ENCODE data around the gene IGF2BP2. TPM values are rescaled to one million over a fixed set of nuclear protein-coding genes. Genes with fewer than 3 reads are reported as not detected.

IGF2BP2 gene
- total and polyA plus RNA-seq, 2 of the 8 experiments (the other 6 are each of a cell fraction or from before 2014, with no cell fraction given), result 7.4 to 121 TPM

- Histone ChIP-seq H3K79me1 (ENCODE audit: low read depth, low read length) (no peaks in the 10 kb centered on the region; the same call in 1 of the 2 replicates), H3K56ac (replicated peaks; ENCODE audit: insufficient read length, low read depth, low read length) (no peak overlapping the region), H3K4me2 (ENCODE audit: insufficient read depth in 1 of 2, low read depth in 2 of 2, low read length in 2 of 2) (no peak overlapping the region), H3K27me3 (replicated peaks in 1 of 4; ENCODE audit: control insufficient read depth in 3 of 4, extremely low read depth in 1 of 4, insufficient read depth in 3 of 4, low read length in 3 of 4) (no peaks in the 10 kb centered on the region), H3K9ac (replicated peaks in 1 of 4; ENCODE audit: extremely low read depth in 1 of 4, low read depth in 3 of 4, low read length in 3 of 4) (no peak overlapping the region), H3K4me3 (ENCODE audit: extremely low read depth in 1 of 4, insufficient read depth in 2 of 4, low read depth in 3 of 4, low read length in 4 of 4) (no peak overlapping the region), H4K5ac (ENCODE audit: insufficient read length, low read depth, low read length) (no peak overlapping the region), H4K20me1 (replicated peaks in 1 of 2; ENCODE audit: control insufficient read depth in 1 of 2, insufficient read depth in 2 of 2, low read length in 2 of 2) (peaks cover 0 to 2% of the 10 kb centered on the region in 2 experiments), H3K9me3 (ENCODE audit: insufficient read depth in 2 of 2, low read depth in 1 of 2, low read length in 1 of 2) (no peaks in the 10 kb centered on the region), H4K91ac (replicated peaks; ENCODE audit: insufficient read length, low read length) (no peak overlapping the region), H3K23ac (ENCODE audit: insufficient read length) (no peak overlapping the region), H2BK20ac (ENCODE audit: low read length) (no peak overlapping the region), H3K14ac (ENCODE audit: insufficient read length) (no peak overlapping the region), H2BK5ac (ENCODE audit: low read depth, low read length) (no peak overlapping the region; the same call in 1 of the 2 replicates), H3K18ac (ENCODE audit: extremely low read depth, low read length) (no peak overlapping the region), H3K4ac (replicated peaks; ENCODE audit: insufficient read length, low read depth, low read length) (no peak overlapping the region), H4K8ac (ENCODE audit: extremely low read depth, insufficient read depth, low read length) (no peak overlapping the region), H3K23me2 (ENCODE audit: low read depth, low read length) (no peaks in the 10 kb centered on the region), H2AFZ (ENCODE audit: low read length) (no peak overlapping the region), H3K4me1 (replicated peaks in 1 of 4; ENCODE audit: control insufficient read depth in 3 of 4, insufficient read depth in 4 of 4, low read length in 3 of 4) (no peaks in the 10 kb centered on the region; a peak in 1 of 7 replicates), H3K36me3 (ENCODE audit: control insufficient read depth in 2 of 4, insufficient read depth in 4 of 4, low read length in 3 of 4) (peaks cover 4 to 19% (median 11%) of the 10 kb centered on the region in 4 experiments; a peak in 7 of 8 replicates), H2BK12ac (ENCODE audit: low read depth, low read length) (no peak overlapping the region), H3K27ac (ENCODE audit: low read depth, low read length) (no peak overlapping the region), H3K79me2 (ENCODE audit: control insufficient read depth in 1 of 2, insufficient read depth in 2 of 2, low read length in 2 of 2) (peaks cover 0 to 44% of the 10 kb centered on the region in 2 experiments; a peak in 2 of 4 replicates), H2BK120ac (replicated peaks; ENCODE audit: low read depth, low read length) (no peak overlapping the region), H2AK5ac (ENCODE audit: low read depth, low read length) (no peak overlapping the region), H2BK15ac (ENCODE audit: low read length) (no peak overlapping the region)
- DNase-seq (ENCODE audit: low read depth in 1 of 2, low spot score in 2 of 2) (no peak), FAIRE-seq (no peak)
- POLR2A ChIA-PET (ENCODE audit: partially characterized antibody), result interaction anchor here (0.6 to 1.3 kb wide), 4 partner anchors 12 to 35 kb away, joined by 3 to 4 read pairs (median 3); no protein-coding TSS in a partner anchor
- CTCF ChIA-PET (ENCODE audit: partially characterized antibody), result interaction anchor here (0.5 to 2.7 kb wide), 7 partner anchors 16 to 249 kb away, joined by 3 to 8 read pairs (median 5); no protein-coding TSS in a partner anchor
- 92% methylated on average over 4 of the region's 4 CpGs; no CpG with 5 or more reads in 1 of the 2 experiments for WGBS, 2 experiments (ENCODE audit: extremely low coverage in 1 of 2, insufficient coverage in 1 of 2, insufficient read length in 1 of 2, insufficient replicate concordance in 2 of 2, low coverage in 1 of 2, low lambda C conversion rate in 2 of 2, missing lambda C conversion rate in 1 of 2)
- TF ChIP-seq, protein P1, sequence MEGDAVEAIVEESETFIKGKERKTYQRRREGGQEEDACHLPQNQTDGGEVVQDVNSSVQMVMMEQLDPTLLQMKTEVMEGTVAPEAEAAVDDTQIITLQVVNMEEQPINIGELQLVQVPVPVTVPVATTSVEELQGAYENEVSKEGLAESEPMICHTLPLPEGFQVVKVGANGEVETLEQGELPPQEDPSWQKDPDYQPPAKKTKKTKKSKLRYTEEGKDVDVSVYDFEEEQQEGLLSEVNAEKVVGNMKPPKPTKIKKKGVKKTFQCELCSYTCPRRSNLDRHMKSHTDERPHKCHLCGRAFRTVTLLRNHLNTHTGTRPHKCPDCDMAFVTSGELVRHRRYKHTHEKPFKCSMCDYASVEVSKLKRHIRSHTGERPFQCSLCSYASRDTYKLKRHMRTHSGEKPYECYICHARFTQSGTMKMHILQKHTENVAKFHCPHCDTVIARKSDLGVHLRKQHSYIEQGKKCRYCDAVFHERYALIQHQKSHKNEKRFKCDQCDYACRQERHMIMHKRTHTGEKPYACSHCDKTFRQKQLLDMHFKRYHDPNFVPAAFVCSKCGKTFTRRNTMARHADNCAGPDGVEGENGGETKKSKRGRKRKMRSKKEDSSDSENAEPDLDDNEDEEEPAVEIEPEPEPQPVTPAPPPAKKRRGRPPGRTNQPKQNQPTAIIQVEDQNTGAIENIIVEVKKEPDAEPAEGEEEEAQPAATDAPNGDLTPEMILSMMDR (IDR thresholded peaks at IDR 0.05; ENCODE audit: control extremely low read depth in 1 of 3, insufficient read depth in 1 of 3, low read depth in 1 of 3, low read length in 3 of 3), result no peak
- no peak for TF ChIP-seq KDM5A (IDR thresholded peaks at IDR 0.05; ENCODE audit: low read length)
- TF ChIP-seq CHD2 (IDR thresholded peaks at IDR 0.05; ENCODE audit: low read length), result no peak
- TF ChIP-seq HDAC2 (IDR thresholded peaks at IDR 0.05; ENCODE audit: borderline replicate concordance in 1 of 2, low read depth in 2 of 2, low read length in 2 of 2), result no peak
- TF ChIP-seq YY1 (IDR thresholded peaks at IDR 0.05; ENCODE audit: low read depth, low read length), result no peak
- no peak for TF ChIP-seq JUN (IDR thresholded peaks at IDR 0.05; ENCODE audit: low read depth, low read length)
- TF ChIP-seq RNF2 (IDR thresholded peaks at IDR 0.05; ENCODE audit: borderline replicate concordance, low read depth, low read length, missing control alignments, poor library complexity, severe bottlenecking), result no peak
- no peak for TF ChIP-seq EZH2 (IDR thresholded peaks at IDR 0.05; ENCODE audit: low read depth, low read length, severe bottlenecking)
- no peak for TF ChIP-seq MAFK (IDR thresholded peaks at IDR 0.05; ENCODE audit: low read depth, low read length)
Measured at GRCh38 chr3:185693985-185694653, 130.7 kb downstream of the IGF2BP2 start.

Data from H1 (cell line).